GM19395 (cell line): ENCODE results near the gene PLCB3.
"Not testable (repeated sequence)": the region's sequence is repeated elsewhere in the genome, so short reads cannot be mapped to it uniquely, and the experiment has no call there.

Experiments
- ATAC-seq: cut with Tn5 transposase; IDR thresholded peaks from one replicate; pipeline ENCODE4 v1.9.1; 2021; ENCODE audit warnings: mild to moderate bottlenecking, moderate library complexity; ENCODE audit not compliant: unreplicated experiment

PLCB3 gene

GRCh38 chr11:64303109-64304031 lies 52.0 kb downstream of the PLCB3 start:
- ATAC-seq: no peak

- no peak for ATAC-seq
Observed at GRCh38 chr11:64304032-64304315, 52.6 kb downstream of the PLCB3 start.

- ATAC-seq: peak; percentile 43
Observed at GRCh38 chr11:64304316-64305072, 53.2 kb downstream of the PLCB3 start.

- peak; percentile 65 for ATAC-seq
Observed at GRCh38 chr11:64305075-64305690, 53.9 kb downstream of the PLCB3 start, which contains the start of gene ESRRA. ESRRA (plus strand) TSS chr11:64305524; CDS start chr11:64307180, 1,656 bp downstream.

- peak; percentile 29 for ATAC-seq
Observed at GRCh38 chr11:64305691-64306562, 54.6 kb downstream of the PLCB3 start.

- no peak for ATAC-seq
Observed at GRCh38 chr11:64306563-64306875, 55.2 kb downstream of the PLCB3 start.

GRCh38 chr11:64306876-64307622 lies 55.7 kb downstream of the PLCB3 start:
- ATAC-seq: no peak

GRCh38 chr11:64307795-64308194 lies 56.5 kb downstream of the PLCB3 start:
- ATAC-seq: not testable (repeated sequence)

GRCh38 chr11:64312947-64313346 lies 61.6 kb downstream of the PLCB3 start:
- no peak for ATAC-seq

GRCh38 chr11:64313491-64314145 lies 62.3 kb downstream of the PLCB3 start:
- ATAC-seq: no peak

- ATAC-seq: no peak
Observed at GRCh38 chr11:64314146-64314804, 62.9 kb downstream of the PLCB3 start.

GRCh38 chr11:64314805-64315561 lies 63.7 kb downstream of the PLCB3 start:
- ATAC-seq: no peak

- ATAC-seq: not testable (repeated sequence)
Observed at GRCh38 chr11:64315667-64316526, 64.6 kb downstream of the PLCB3 start.

GRCh38 chr11:64316672-64317324 lies 65.5 kb downstream of the PLCB3 start:
- peak; percentile 1 for ATAC-seq

GRCh38 chr11:64317325-64317960 lies 66.1 kb downstream of the PLCB3 start, which contains the start of gene TRMT112:
TRMT112 (minus strand) TSS chr11:64317559; CDS start chr11:64317526, 33 bp downstream.
- ATAC-seq: peak; percentile 77
